Ishikawa (cell line): ENCODE results near the gene PGAP6.
A peak's percentile ranks its signal among the peaks of the same experiment; 100 is the strongest.

ENCODE experiments used
- CEBPB ChIP-seq: IDR thresholded peaks from 2 replicates; pipeline ENCODE4 v1.6.1; 2012
- CREB1 ChIP-seq: IDR thresholded peaks from 2 replicates; pipeline ENCODE4 v1.6.1; 2012; ENCODE audit warnings: low read depth
- EGR1 ChIP-seq: IDR thresholded peaks from 2 replicates; pipeline ENCODE4 v1.6.1; 2012
- EP300 ChIP-seq: IDR thresholded peaks from 2 replicates; pipeline ENCODE4 v1.6.1; 2012; ENCODE audit warnings: borderline replicate concordance
- FOXM1 ChIP-seq: IDR thresholded peaks from 2 replicates; pipeline ENCODE4 v1.6.1; 2012; ENCODE audit warnings: low read depth, borderline replicate concordance
- MAX ChIP-seq: IDR thresholded peaks from 2 replicates; pipeline ENCODE4 v1.6.1; 2012
- NFIC ChIP-seq: IDR thresholded peaks from 2 replicates; pipeline ENCODE4 v1.6.1; 2012
- RAD21 ChIP-seq: IDR thresholded peaks from 2 replicates; pipeline ENCODE4 v1.6.1; 2012; ENCODE audit warnings: low read depth
- TAF1 ChIP-seq: IDR thresholded peaks from 2 replicates; pipeline ENCODE4 v1.6.1; 2012; ENCODE audit warnings: low read depth, mild to moderate bottlenecking
- TCF12 ChIP-seq: IDR thresholded peaks from 2 replicates; pipeline ENCODE4 v1.6.1; 2012; ENCODE audit warnings: low read depth
- TEAD4 ChIP-seq: IDR thresholded peaks from 2 replicates; pipeline ENCODE4 v1.6.1; 2012
- YY1 ChIP-seq: IDR thresholded peaks from 2 replicates; pipeline ENCODE4 v1.6.1; 2012; ENCODE audit warnings: low read depth
- ZBTB7A ChIP-seq: IDR thresholded peaks from 2 replicates; pipeline ENCODE4 v1.6.1; 2012; ENCODE audit warnings: low read depth
- TF ChIP-seq, protein P1 (sequence below): IDR thresholded peaks from 2 replicates; pipeline ENCODE4 v1.6.1; 2012; ENCODE audit warnings: low read depth, mild to moderate bottlenecking
- TF ChIP-seq, protein P2 (sequence below): IDR thresholded peaks from 2 replicates; pipeline ENCODE4 v1.6.1; 2012

PGAP6 gene

DNA sequence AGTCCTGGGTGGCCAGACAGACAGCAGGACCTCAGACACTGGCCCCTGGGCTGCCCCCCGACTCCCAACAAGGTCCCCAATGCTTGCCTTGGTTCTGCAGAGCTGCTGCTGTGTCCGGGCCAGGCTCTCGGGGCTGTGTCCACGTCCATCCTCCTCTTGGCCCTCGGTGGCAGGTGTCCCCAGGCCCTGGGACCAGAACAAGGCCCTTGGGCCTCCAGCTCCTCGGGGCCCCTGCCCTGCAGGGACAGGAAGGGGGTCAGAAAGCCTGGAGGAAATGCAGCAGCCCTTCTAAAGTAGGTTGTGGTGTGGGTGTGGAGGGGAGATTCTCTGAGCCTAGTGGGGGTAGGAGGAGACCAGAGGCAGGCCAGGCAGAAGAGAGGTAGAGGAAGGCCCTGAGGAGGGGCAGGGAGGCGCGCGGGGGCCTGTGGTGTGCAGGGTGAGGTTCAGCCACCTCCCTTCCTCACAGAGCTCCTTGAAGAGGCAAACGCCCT lies 26.8 kb downstream of the PGAP6 start:
- TF ChIP-seq TAF1 (no peak), TCF12 (no peak), FOXM1 (no peak), TEAD4 (no peak), ZBTB7A (no peak), YY1 (no peak), EGR1 (no peak), CEBPB (no peak), MAX (no peak), NFIC (no peak), EP300 (no peak), RAD21 (no peak), CREB1 (no peak)
- TF ChIP-seq, protein P1, sequence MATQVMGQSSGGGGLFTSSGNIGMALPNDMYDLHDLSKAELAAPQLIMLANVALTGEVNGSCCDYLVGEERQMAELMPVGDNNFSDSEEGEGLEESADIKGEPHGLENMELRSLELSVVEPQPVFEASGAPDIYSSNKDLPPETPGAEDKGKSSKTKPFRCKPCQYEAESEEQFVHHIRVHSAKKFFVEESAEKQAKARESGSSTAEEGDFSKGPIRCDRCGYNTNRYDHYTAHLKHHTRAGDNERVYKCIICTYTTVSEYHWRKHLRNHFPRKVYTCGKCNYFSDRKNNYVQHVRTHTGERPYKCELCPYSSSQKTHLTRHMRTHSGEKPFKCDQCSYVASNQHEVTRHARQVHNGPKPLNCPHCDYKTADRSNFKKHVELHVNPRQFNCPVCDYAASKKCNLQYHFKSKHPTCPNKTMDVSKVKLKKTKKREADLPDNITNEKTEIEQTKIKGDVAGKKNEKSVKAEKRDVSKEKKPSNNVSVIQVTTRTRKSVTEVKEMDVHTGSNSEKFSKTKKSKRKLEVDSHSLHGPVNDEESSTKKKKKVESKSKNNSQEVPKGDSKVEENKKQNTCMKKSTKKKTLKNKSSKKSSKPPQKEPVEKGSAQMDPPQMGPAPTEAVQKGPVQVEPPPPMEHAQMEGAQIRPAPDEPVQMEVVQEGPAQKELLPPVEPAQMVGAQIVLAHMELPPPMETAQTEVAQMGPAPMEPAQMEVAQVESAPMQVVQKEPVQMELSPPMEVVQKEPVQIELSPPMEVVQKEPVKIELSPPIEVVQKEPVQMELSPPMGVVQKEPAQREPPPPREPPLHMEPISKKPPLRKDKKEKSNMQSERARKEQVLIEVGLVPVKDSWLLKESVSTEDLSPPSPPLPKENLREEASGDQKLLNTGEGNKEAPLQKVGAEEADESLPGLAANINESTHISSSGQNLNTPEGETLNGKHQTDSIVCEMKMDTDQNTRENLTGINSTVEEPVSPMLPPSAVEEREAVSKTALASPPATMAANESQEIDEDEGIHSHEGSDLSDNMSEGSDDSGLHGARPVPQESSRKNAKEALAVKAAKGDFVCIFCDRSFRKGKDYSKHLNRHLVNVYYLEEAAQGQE, result no peak

GRCh38 chr16:354291-354881 lies 27.4 kb downstream of the PGAP6 start:
- TF ChIP-seq, protein P2, sequence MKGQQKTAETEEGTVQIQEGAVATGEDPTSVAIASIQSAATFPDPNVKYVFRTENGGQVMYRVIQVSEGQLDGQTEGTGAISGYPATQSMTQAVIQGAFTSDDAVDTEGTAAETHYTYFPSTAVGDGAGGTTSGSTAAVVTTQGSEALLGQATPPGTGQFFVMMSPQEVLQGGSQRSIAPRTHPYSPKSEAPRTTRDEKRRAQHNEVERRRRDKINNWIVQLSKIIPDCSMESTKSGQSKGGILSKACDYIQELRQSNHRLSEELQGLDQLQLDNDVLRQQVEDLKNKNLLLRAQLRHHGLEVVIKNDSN, result no peak
- no peak for TF ChIP-seq CEBPB

DNA sequence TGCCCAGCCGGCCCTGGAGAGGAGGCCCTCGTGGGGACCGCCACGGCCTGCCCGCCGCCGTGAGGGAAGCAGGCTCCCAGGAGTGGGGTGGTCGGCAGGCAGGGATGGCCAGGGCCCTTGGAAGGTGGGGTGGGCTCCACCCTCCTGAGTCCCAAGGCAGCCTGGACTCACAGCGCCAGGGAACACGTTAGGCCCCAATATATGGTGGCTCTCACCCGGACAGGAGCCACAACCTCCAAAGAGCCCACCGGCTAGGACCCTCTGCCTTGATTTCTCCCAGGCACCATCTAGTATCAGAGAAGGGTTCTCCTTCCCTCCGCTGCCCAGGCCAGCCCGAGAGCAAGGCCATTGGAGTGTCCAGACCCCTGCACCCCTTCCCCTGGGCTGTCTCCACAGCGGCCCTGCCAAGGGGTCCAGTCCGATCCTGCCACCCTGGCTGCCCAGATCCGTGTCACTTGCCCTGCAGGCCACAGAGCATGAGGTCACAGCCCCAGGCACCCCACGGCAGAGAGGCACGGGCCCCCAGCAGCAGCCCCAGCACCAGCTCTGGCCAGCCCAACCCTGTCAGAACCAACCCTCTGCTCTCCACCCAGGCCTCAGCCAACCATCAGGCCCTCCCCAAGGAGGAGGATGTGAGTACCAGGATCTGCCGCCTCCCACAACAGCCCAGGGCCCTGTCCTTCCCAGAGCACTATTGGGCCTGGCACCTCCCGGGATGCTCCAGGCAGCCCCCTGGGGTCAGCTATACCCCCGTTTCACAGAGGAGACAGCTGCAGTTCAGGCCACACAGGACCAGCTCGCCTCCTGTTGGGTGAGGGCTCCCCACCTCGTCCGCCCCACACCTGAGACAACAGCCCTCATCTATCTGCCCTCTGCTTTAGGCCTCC lies 28.1 kb downstream of the PGAP6 start:
- no peak for TF ChIP-seq YY1
- TF ChIP-seq NFIC, result no peak
- TF ChIP-seq, protein P1, result no peak
- no peak for TF ChIP-seq FOXM1
- no peak for TF ChIP-seq TCF12
- no peak for TF ChIP-seq EP300
- TF ChIP-seq TEAD4, result no peak
- no peak for TF ChIP-seq ZBTB7A
- no peak for TF ChIP-seq RAD21
- no peak for TF ChIP-seq TAF1
- TF ChIP-seq, protein P2, result no peak
- no peak for TF ChIP-seq MAX
- TF ChIP-seq CREB1, result no peak
- TF ChIP-seq EGR1, result no peak

DNA sequence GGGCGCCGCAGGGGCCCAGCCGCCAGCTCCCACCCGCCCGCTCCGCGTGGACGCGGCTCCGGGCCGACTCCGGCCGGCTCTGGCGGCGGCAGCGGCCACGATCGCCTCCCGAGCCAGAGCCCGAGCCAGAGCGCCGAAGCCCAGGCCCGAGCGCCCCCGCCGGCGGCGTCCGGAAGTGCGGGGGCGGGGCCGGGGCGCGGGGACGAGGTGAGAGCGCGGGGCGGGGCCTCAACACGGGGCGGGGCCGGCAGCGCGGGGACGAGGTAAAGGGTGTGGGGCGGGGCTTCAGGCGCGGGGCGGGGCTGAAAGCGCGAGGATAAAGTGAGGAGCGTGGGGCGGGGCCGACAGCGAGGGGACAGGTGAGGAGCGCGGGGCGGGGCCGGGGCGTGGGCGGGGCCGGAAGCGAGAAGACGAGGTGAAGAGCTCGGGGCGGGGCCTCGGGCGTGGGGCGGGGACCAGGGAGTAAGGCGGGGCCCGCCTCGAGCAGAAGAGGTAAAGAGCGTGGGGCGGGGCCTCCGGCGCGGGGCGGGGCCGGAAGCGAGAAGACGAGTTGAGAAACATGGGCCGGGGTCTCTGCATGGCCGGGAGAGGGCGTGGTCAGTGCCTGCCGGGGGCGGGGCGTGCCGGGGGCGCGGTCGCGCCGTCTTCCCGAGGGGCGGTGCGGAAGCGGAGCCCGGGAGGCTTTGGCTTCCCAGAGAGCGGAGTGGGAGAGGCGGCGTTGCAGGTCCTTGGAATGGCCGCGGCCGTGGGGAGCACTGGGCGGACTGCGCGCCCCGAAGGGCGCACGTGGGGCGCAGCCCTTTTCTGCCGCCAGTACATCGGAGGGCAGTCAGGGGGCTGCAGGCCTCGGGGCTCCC lies 29.0 kb downstream of the PGAP6 start, which contains the start of gene AXIN1:
AXIN1 (minus strand) TSS at position 177 of the 857 bp plus-strand sequence. CDS start 5,698 bp downstream, outside the sequence.
- TF ChIP-seq CEBPB, result no peak
- no peak for TF ChIP-seq CREB1
- TF ChIP-seq, protein P1, result no peak
- peak; percentile 43; the same call in 1 of the 2 replicates for TF ChIP-seq EGR1
- TF ChIP-seq RAD21, result peak; percentile 49; the same call in 1 of the 2 replicates
- no peak; the same call in 1 of the 2 replicates for TF ChIP-seq ZBTB7A
- TF ChIP-seq NFIC, result no peak
- TF ChIP-seq EP300, result no peak
- peak; percentile 76 for TF ChIP-seq YY1
- TF ChIP-seq, protein P2, result 0 out of 2 replicates have a peak, but pooled peaks have one; percentile 7
- TF ChIP-seq TCF12, result 0 out of 2 replicates have a peak, but pooled peaks have one; percentile 17
- peak; percentile 54; the same call in 1 of the 2 replicates for TF ChIP-seq TAF1
- no peak for TF ChIP-seq TEAD4
- no peak for TF ChIP-seq FOXM1
- peak; percentile 60 for TF ChIP-seq MAX
